Measurements from ENCODE around the gene LDB2.

The LDB2 gene

GRCh38 chr4:16802044-16802443, 96.4 kb downstream of the LDB2 start:
- no peak for DNase-seq (ENCODE audit: low read depth in 2 of 2)

GRCh38 chr4:16801356-16801755, 97.1 kb downstream of the LDB2 start:
- no peak for DNase-seq (ENCODE audit: low read depth in 2 of 2)

DNA sequence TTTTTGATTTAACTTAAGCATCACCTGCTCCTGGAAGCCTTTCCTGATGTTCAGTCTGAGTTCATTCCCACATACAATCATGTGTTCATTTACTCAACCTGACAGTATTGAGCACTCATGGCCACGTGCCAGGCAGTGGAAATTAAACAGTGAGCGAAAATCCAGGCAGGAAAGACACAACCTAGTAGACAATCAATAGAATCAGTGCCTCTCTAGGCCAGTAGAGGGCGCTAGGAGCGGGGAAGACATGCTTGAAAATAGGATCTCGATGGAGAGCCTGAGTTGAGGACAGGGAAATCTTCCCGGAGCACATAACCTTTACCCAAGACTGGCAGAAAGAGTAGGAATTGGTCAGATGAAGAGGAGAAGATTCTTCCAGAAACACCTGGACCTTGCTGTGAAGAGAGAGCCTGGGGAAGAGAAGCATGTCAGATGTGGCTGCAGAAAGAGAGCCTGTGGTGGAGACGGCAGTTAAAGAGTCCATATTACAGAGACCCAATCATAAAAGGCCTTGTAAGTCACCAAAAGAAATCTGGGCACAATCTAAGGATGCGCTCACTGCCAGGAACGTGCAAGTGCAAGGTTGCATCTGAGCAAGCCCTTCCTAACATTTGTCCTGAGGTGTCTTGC, 103.5 kb downstream of the LDB2 start:
- peak in 1 of 2 donors; percentile 1 for DNase-seq (ENCODE audit: low read depth in 2 of 2)

- DNase-seq (ENCODE audit: low read depth in 2 of 2) = no peak
Observed at GRCh38 chr4:16791460-16791859, 107.0 kb downstream of the LDB2 start.

GRCh38 chr4:16790508-16790907, 107.9 kb downstream of the LDB2 start:
- DNase-seq (ENCODE audit: low read depth in 2 of 2) = no peak

- no peak for DNase-seq (ENCODE audit: low read depth in 2 of 2)
Observed at GRCh38 chr4:16788868-16789267, 109.6 kb downstream of the LDB2 start.

DNA sequence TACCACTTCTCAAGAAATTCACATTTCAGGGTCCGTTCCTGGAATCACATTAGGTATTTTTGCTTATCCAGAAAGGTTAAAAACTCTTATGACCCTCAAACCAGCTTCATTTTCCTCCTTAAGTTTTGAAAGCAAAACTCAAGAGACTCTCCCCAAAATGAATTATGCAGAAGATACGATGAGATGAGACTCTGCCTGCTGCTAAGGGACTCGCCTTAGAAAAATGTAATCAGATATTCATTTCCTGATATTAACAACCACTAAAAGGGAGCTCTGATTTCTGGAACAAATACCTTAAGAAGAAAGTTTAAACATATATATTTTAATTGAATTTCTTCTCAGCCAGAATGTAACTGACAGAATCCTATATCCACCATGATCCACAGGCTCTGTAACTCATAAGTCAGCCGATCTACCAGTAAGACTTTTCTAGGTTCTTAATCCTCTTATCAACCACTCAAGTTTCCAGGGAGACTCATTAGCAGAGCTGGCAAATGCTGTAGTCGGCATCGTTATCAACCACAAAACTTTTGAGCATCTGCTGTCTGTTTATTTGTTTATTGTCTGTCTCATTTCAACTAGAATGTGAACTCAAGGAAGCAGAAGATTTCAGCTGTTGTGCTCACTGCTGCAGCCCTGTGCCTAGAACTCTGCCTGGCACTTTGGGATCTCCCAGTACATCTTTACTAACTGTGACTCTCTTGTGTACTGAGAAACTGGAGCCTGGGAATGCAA, 112.5 kb downstream of the LDB2 start:
- DNase-seq (ENCODE audit: low read depth in 2 of 2) = no peak

DNA sequence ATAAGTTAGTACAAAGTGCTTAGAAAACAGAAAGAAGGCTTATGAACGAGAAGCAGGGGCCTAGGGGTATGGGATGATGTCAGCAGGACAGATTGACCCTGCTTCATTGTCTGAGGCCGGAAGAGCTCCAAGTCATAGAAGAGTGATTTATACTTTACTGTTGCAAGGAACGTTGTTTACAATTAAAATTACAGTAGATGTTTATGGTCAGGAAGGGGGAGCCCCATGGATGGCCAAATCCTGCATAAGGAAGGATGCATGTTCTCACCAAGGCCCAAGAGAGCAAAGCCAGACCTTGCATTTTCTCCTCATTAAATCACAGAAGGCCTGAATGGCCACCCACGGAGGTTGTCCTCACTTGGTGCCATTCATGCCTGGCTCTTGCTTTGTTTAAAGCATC, 115.3 kb downstream of the LDB2 start:
- DNase-seq (ENCODE audit: low read depth in 2 of 2) = no peak

DNA sequence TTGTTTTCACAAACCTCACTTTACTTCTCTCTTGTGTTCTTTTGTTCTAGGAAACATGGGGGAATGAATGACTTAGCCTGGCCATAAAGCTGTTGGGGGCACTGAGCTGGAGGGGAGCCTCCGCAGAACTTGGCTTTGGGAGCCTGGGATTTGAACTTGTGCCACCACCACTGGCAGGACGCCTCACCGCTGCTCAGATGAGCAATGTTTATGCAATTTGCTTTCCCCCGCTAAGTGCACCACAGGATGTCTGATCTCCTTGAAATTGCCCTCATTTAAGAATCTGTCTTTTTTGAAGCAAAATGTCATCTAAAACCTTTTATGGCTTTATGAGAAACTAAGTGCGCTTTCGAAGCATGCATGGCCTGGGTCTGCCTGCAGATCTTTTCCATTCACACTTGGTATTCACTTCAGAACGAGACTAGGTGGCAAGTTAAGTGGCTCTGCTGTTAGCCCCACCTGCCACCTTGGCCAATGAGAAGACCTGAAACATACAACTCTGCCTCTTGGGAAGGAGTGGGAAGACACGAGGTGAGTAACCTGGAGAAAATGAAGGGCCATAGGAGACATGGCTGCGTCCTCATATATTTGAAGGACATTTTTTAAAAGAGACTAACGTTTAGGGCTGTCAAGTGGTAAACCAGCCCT, 119.3 kb downstream of the LDB2 start:
- DNase-seq (ENCODE audit: low read depth in 2 of 2) = no peak

DNA sequence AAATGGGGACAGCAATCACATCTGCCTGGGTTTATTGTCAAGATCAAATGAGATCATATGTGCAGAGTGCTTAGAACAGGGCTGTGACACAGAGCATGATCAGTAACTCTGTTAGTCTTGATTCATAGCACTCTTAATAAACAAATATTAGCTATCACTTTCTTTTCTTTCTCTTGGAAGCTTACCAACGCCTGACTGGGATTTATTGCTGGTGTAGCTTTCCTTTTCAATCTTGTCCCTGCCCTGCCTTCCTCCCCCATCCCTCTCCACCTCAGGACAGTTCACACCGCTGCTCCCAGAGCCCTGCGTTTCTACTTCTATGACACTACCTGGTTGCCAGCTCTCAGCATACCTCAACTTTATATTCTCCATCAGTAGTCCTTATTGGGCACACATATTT, 120.7 kb downstream of the LDB2 start:
- no peak for DNase-seq (ENCODE audit: low read depth in 2 of 2)

DNA sequence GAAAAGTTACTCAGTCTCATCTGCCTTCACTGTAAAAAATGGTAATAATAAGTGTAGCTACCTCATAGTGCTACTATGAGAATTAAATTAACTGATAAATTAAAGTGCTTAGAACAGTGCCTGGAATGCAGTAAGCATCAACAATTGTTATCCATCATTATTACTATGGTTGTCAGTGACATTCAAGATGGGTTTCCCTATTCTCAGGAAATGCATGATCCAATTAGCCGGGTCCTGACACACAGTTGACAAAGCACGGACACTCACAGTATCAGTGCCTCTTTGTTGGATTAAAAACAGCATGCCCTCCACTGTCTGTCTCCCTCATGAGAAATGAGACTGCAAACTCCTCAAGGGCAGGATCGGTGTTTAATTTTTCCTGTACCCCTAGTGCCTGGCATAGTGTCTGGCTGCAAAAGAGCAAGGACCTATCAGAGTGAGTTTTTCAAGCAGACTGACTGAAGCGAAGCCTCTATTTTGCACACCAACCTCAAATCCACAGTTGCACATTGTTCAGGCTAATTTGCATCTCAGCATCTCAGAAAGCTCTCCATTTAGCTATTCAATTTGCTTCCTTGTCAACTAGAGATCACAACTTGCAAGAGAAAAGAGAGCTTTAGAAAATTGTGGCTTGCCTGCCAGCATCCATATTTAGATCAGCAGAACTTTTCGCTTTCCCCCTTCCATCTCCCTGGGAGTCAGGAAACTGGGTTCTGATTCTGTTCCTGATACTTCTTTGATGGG, 122.9 kb downstream of the LDB2 start:
- no peak for DNase-seq (ENCODE audit: low read depth in 2 of 2)

- no peak for DNase-seq (ENCODE audit: low read depth in 2 of 2)
Observed at GRCh38 chr4:16772366-16772850, 126.0 kb downstream of the LDB2 start.

GRCh38 chr4:16770710-16771285, 127.6 kb downstream of the LDB2 start:
- DNase-seq (ENCODE audit: low read depth in 2 of 2) = no peak

DNA sequence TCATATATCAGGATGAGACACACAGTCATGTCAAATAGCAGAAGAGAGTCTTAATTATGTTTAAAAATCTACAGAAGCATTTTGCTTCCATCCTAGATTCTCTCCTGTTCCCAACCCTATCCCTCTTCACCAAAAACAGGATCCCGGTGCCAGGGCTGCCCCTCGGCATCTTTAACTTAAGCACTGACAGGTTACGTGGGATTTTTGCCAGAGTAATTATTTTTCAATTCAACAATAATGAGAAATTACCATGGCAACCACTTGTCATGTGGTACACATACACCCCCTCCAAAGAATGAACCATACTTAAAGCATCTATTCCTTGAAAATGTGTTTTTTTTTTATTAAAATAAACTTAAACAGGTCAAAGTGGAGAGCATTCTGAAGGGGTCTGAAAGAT, 130.6 kb downstream of the LDB2 start:
- no peak for DNase-seq (ENCODE audit: low read depth in 2 of 2)

DNA sequence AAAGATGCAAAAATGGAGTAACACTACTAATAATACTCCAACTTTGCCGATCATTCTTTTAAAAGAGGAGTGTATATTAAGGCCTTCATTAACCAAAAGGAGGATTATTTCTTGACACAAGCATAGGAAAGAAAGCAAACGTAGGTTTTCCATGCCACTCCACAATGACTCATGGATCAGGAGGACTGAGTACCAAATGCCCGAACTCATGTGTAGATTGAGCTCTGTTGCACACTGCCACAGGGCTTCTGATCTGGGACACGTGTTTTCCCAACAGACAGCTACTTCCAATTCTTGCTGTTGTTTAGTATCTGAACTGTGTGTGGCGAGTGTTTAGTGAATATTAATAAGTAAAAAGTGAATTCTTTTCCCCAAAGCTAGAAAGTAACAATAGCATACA, 131.2 kb downstream of the LDB2 start:
- DNase-seq (ENCODE audit: low read depth in 2 of 2) = no peak

- no peak for DNase-seq (ENCODE audit: low read depth in 2 of 2)
Observed at GRCh38 chr4:16765546-16765945, 132.9 kb downstream of the LDB2 start.

- DNase-seq (ENCODE audit: low read depth in 2 of 2) = no peak
Observed at GRCh38 chr4:16764622-16765021, 133.8 kb downstream of the LDB2 start.

DNA sequence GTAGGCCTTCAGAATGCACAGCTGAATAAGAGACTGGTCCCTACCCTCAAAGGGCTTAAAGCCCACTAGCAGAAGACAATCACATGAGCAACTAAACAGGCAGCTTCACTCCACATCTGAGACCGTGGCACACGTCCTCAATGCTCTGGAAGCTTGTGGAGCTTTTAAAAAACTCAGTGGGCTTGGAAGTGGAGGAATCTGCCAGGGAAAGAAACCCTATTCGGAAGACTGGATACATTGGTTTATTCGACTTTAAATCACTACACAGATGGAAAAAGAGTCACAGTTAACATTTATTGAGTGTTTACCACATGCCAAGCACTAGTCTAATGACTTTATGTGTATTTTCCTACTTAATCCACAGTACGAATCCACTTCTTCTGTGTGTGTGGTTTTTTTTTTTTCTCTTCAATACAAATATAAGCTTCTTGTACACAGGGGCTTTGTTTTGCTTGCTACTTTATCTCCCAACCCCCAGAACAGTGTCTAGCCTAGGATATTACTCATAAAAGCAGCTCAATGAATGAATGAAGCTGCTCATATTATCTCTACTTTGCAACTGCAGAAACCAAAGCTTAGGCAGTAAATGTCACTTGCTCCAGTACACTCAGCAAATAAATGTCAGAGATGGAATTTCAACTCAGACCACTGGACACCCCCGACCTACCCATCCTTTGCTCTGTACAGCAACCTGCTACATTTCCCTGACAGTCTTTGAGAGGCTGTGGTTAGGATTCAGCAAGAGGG, 137.7 kb downstream of the LDB2 start:
- no peak for DNase-seq (ENCODE audit: low read depth in 2 of 2)

DNA sequence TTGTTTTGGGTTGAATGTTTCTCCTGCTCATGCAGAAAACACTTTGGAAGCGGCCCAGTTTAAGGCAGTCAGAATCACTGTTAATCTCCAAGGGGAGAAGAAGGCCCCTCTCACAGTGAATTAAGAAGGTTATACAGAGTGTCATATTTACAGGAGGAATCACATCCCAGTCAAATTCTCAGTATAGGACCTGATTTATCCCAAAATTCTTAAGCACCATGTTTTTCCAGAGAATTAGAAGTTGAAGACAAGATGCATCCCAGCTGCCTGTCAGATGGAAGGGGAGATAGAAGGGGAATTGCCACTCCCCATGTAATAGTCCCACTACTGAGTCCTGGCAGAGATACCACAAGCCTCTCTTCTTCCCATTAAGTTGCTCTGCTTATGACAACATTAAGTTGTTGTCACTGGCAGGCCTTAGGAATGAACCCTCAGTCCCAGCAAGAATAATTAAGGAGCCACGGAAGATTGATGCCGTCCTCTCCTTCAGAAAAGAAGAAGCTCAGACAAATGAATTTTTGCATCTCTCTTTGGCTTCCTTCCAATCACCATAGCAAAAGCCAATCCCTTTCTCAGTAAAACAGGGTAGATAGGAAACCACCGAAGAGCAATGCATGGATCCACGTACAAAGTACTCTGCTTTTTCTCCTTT, 138.4 kb downstream of the LDB2 start:
- no peak for DNase-seq (ENCODE audit: low read depth in 2 of 2)

DNA sequence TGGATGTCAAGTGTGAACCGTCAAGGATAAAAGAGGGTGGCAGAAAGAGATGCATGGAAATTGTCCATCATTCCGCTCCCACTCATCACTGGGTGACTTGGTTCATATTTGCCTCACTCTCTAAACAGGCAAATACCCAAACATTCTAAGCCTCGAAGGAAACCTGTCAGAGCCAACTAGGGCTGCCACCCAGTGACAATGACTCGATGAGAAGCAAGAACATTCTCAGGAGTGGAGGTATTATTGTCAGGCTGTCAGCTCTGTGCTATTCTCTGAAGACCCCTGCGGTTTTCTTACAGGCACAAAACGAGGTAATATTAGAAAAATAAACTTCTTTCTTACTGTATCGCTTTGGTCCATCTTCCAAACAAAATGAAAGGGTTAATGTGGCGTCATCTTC, 139.6 kb downstream of the LDB2 start:
- DNase-seq (ENCODE audit: low read depth in 2 of 2) = no peak

GRCh38 chr4:16758255-16758654, 140.2 kb downstream of the LDB2 start:
- no peak for DNase-seq (ENCODE audit: low read depth in 2 of 2)
